HG03442 (cell line): ENCODE measurements around the gene TTC39C.
"Not testable (repeated sequence)": the region's sequence is repeated elsewhere in the genome, so short reads cannot be mapped to it uniquely, and the experiment has no call there.

Source experiments
- ATAC-seq: cut with Tn5 transposase; IDR thresholded peaks from one replicate; pipeline ENCODE4 v1.9.1; 2021; ENCODE audit warnings: mild to moderate bottlenecking, moderate library complexity; ENCODE audit not compliant: unreplicated experiment

TTC39C gene

GRCh38 chr18:24051031-24051947, 36.7 kb downstream of the TTC39C start:
- peak; percentile 37 for ATAC-seq

DNA sequence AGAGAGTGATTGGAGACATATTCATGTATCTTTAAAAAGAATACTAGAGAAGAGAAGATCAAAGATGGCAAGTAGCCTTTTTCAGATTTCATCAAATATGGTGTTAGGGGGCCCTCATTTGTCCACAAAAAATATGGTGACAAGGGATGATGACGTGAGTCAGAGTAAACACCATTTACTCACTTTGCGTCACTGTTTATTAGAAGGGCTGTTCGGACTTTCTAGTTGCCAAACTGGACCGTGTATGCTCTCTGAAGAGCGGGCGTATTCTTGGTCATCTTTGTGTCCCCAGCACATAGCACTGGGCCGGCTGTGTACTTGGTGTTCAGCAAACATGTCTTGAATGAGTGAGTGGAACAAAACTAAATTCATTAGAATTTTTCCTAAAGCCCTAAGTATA, 37.5 kb downstream of the TTC39C start:
- no peak for ATAC-seq

- ATAC-seq = no peak
Measured at GRCh38 chr18:24053211-24053610, 38.7 kb downstream of the TTC39C start.

GRCh38 chr18:24054130-24054529, 39.6 kb downstream of the TTC39C start:
- ATAC-seq = no peak

- no peak for ATAC-seq
Measured at GRCh38 chr18:24055009-24055804, 40.7 kb downstream of the TTC39C start.

GRCh38 chr18:24055878-24056277, 41.3 kb downstream of the TTC39C start:
- ATAC-seq = no peak

- no peak for ATAC-seq
Measured at GRCh38 chr18:24056506-24056905, 42.0 kb downstream of the TTC39C start.

GRCh38 chr18:24057804-24058203, 43.2 kb downstream of the TTC39C start:
- no peak for ATAC-seq

GRCh38 chr18:24059385-24059784, 44.8 kb downstream of the TTC39C start:
- ATAC-seq = not testable (repeated sequence)

DNA sequence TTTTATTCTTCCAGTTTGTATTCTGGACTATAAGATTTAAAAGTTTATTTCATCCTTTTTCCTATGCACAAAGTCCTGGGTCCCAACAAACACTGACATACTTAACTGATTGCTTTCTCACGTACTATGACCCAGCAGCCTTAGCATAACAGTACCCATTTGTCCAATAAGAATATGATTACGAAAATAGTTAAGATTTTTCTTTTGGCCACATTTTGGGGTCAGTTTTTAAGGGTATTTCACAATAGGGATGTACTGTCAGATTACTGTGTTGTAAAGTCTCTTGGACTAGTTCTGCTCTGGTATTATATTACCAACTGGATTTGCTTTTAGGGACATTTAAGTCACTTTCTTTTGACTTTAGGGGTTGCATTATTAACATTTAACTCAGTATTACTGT, 46.1 kb downstream of the TTC39C start:
- no peak for ATAC-seq

DNA sequence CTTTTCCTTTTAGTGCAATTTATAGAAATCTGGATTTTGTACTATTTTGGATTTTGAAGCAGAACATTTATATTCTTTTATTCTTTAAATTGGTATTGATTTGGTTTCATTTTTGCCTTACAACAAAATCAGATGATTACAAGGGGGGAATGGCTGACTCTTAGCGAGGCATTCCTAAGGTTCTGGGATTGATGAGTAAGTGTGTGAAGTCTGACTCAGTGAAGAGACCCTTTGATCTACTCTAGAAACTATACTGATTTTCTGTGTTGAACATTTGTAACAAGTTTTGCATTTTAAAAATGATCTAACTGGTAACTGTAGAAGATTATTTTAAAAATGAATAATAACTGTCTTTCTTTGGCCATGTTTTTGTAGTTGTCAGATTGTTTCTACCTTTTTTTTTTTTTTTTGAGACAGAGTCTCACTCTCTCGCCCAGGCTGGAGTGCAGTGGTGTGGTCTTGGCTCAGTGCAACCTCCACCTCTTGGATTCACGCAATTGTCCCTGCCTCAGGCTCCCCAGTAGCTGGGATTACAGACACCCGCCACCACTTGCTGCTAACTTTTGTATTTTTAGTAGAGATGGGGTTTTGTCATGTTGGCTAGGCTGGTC, 48.7 kb downstream of the TTC39C start:
- ATAC-seq = no peak

GRCh38 chr18:24064391-24065100, 50.0 kb downstream of the TTC39C start:
- ATAC-seq = no peak

GRCh38 chr18:24065906-24066305, 51.4 kb downstream of the TTC39C start:
- no peak for ATAC-seq

GRCh38 chr18:24068945-24069693, 54.6 kb downstream of the TTC39C start:
- no peak for ATAC-seq

- ATAC-seq = no peak
Measured at GRCh38 chr18:24071029-24071428, 56.5 kb downstream of the TTC39C start.

DNA sequence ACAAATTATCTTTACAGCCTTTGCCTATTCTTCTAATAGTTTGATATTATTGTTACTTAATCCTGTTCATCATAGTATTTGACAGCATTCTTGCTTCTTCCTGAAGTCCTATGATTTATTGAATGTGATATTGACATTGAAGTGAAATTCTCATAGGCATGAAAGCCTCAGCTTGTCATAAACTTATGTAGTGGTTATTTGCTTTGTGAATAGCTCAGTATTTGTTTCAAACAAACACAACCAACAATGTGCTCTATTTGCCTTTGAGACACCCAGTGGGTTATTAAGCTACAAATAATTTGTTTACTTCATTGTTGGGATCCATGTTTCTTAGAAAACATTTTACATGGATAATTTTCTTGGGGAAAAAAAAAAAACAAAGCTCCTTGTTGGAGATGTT, 57.2 kb downstream of the TTC39C start:
- ATAC-seq = no peak

GRCh38 chr18:24072743-24073142, 58.2 kb downstream of the TTC39C start:
- no peak for ATAC-seq

DNA sequence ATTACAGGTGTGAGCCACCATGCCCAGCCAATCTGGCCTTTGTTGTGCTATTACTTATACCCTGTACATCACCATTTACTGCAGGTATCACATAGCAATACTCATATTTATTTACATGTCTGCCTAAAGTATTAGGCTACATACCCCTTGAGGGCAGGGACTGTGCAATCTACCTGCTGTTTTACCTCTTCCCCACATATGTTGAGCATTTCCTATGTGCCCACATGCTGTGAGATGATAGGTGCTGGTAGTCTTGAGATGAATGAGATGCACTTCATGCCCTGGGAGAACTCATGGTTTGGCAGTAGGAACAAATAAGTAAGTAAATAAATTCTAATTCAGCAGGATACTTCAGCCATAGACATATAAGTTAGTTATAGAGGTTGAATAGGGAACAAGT, 59.2 kb downstream of the TTC39C start:
- no peak for ATAC-seq

DNA sequence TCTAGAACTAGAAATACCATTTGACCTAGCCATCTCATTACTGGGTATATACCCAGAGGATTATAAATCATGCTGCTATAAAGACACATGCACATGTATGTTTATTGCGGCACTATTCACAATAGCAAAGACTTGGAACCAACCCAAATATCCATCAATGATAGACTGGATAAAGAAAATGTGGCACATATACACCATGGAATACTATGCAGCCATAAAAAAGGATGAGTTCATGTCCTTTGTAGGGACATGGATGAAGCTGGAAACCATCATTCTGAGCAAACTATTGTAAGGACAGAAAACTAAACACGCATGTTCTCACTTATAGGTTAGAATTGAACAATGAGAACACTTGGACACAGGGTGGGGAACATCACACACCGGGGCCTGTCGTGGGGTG, 60.2 kb downstream of the TTC39C start:
- ATAC-seq = not testable (repeated sequence)
